GM08714 (cell line): ENCODE data around the gene ADAM12.

Experiments used
- H3K4me3 ChIP-seq: fragments of 200-500 bp; sonication (Bioruptor generic); 2 replicates; pipeline ENCODE4 v1.5.1; 2014; ENCODE audit warnings: mild to moderate bottlenecking, low read length, inconsistent platforms
- ZNF274 ChIP-seq: IDR thresholded peaks from 2 replicates; pipeline ENCODE4 v1.6.1; 2012; ENCODE audit warnings: mild to moderate bottlenecking, low read depth, low read length

ADAM12 gene

GRCh38 chr10:126223512-126224067 lies 164.7 kb downstream of the ADAM12 start:
- H3K4me3 ChIP-seq = no peak overlapping the region
- TF ChIP-seq ZNF274 = no peak

- no peak overlapping the region for H3K4me3 ChIP-seq
- TF ChIP-seq ZNF274 = no peak
Measured at GRCh38 chr10:126222736-126223511, 165.4 kb downstream of the ADAM12 start.

GRCh38 chr10:126221874-126222273 lies 166.4 kb downstream of the ADAM12 start:
- H3K4me3 ChIP-seq = no peak overlapping the region
- TF ChIP-seq ZNF274 = no peak

- no peak overlapping the region for H3K4me3 ChIP-seq
- no peak for TF ChIP-seq ZNF274
Measured at GRCh38 chr10:126218778-126219649, 169.3 kb downstream of the ADAM12 start.

GRCh38 chr10:126218174-126218573 lies 170.1 kb downstream of the ADAM12 start:
- no peak for TF ChIP-seq ZNF274

GRCh38 chr10:126216632-126216961 lies 171.7 kb downstream of the ADAM12 start:
- TF ChIP-seq ZNF274 = no peak
- no peak overlapping the region for H3K4me3 ChIP-seq

More at GRCh38 chr10:126218174-126218573, 170.1 kb downstream of the ADAM12 start:
- no peak overlapping the region for H3K4me3 ChIP-seq

- H3K4me3 ChIP-seq = no peak overlapping the region
- TF ChIP-seq ZNF274 = no peak
Measured at GRCh38 chr10:126215746-126216631, 172.3 kb downstream of the ADAM12 start.

- H3K4me3 ChIP-seq = no peak overlapping the region
- TF ChIP-seq ZNF274 = no peak
Measured at GRCh38 chr10:126214679-126215078, 173.6 kb downstream of the ADAM12 start.

- no peak overlapping the region for H3K4me3 ChIP-seq
- no peak for TF ChIP-seq ZNF274
Measured at GRCh38 chr10:126214021-126214420, 174.3 kb downstream of the ADAM12 start.

GRCh38 chr10:126212738-126213137 lies 175.5 kb downstream of the ADAM12 start:
- no peak for TF ChIP-seq ZNF274
- no peak overlapping the region for H3K4me3 ChIP-seq

- no peak for TF ChIP-seq ZNF274
- no peak overlapping the region for H3K4me3 ChIP-seq
Measured at GRCh38 chr10:126210051-126210651, 178.1 kb downstream of the ADAM12 start.

GRCh38 chr10:126209451-126209850 lies 178.8 kb downstream of the ADAM12 start:
- H3K4me3 ChIP-seq = no peak overlapping the region
- no peak for TF ChIP-seq ZNF274

GRCh38 chr10:126208726-126209302 lies 179.5 kb downstream of the ADAM12 start:
- no peak overlapping the region for H3K4me3 ChIP-seq
- TF ChIP-seq ZNF274 = no peak
